GM12864 (cell line): ENCODE data around the gene MLXIPL.

Experiments used
- DNase-seq: peaks from one replicate; pipeline ENCODE4 v3.0.0-alpha.2; 2011; ENCODE audit warnings: low read depth
- H3K4me3 ChIP-seq: 2 replicates; pipeline ENCODE4 v1.5.1; 2011; ENCODE audit warnings: mild to moderate bottlenecking, low read depth, low read length, control low read depth
- TF ChIP-seq, protein P1 (sequence below): IDR thresholded peaks from 2 replicates; pipeline ENCODE4 v1.5.1; 2011; ENCODE audit warnings: low read depth, mild to moderate bottlenecking, moderate library complexity, low read length, control low read depth, inconsistent platforms; ENCODE audit errors: missing control alignments

Gene MLXIPL

DNA sequence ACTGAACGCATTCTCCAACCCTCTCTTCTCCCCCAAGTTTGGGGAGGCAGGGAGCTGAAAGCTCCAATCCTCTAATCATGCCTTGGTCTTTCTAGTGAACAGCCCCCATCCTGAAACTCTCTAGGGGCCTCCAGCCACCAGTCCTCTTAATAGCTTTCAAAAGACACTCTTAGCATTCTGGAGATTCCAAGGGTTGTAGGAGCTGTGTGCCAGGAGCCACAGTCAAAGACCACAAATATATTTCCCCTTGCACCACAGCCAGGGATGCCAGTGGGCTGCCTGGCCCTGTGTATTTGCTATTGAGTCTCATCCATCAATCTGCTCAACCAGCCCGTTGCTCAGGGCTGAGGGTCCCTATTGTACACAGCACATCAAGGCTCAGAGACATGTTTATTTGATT, 18.5 kb upstream of the MLXIPL start:
- no peak for DNase-seq
- no peak overlapping the region for H3K4me3 ChIP-seq
- TF ChIP-seq, protein P1, sequence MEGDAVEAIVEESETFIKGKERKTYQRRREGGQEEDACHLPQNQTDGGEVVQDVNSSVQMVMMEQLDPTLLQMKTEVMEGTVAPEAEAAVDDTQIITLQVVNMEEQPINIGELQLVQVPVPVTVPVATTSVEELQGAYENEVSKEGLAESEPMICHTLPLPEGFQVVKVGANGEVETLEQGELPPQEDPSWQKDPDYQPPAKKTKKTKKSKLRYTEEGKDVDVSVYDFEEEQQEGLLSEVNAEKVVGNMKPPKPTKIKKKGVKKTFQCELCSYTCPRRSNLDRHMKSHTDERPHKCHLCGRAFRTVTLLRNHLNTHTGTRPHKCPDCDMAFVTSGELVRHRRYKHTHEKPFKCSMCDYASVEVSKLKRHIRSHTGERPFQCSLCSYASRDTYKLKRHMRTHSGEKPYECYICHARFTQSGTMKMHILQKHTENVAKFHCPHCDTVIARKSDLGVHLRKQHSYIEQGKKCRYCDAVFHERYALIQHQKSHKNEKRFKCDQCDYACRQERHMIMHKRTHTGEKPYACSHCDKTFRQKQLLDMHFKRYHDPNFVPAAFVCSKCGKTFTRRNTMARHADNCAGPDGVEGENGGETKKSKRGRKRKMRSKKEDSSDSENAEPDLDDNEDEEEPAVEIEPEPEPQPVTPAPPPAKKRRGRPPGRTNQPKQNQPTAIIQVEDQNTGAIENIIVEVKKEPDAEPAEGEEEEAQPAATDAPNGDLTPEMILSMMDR = no peak

DNA sequence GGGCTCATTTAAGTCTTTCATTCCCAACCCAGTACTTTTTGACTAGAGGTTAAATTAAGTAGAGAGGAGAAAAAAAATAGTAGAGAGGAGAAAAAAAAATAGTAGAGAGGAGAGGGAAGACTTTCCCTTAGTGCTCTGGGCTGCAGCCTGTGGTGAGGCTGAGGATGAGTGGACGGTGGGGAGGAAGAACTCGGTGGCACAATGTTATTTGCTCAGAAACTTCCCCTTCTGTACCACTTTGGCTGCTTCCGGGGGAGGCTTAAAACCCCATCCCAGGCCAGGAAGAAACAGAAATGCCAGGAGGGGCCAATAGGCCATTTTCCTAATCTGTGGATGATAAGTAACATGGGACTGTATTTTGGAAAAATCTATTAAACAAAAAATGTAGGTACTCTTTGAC, 14.6 kb upstream of the MLXIPL start:
- no peak for DNase-seq
- no peak overlapping the region for H3K4me3 ChIP-seq
- TF ChIP-seq, protein P1 = no peak

DNA sequence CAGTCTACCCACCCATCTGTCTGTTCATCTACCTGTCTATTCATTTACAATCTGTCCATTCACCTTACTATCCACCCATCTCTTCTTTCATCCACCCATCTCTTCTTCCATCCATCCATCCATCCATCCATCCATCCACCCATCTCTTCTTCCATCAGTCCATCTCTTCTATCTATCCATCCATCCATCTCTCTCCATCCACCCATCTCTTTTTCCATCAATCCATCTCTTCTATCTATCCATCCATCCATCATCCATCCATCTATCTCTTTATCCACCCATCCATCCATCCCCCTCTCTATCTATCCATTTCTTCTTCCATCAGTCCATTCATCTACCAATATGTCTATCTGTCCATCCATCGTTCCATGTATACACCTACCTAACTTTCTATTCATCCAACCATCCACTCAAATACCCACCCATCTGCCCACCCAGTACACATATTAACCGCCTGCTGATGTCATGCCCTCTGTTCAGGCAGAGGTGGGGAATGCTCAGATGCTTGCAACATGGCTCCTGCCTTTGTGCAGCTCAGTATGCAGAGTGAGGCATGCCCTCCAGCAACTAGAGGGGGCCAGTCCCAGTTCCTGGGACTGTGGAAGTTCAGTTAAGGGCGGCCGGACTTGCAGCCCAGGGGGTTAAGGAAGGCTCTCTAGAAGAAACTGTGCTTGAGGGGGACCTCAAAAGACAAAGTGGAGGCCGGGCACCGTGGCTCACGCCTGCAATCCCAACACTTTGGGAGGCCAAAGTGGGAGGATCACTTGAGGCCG, 11.3 kb upstream of the MLXIPL start:
- no peak overlapping the region for H3K4me3 ChIP-seq
- TF ChIP-seq, protein P1 = no peak
- DNase-seq = no peak

DNA sequence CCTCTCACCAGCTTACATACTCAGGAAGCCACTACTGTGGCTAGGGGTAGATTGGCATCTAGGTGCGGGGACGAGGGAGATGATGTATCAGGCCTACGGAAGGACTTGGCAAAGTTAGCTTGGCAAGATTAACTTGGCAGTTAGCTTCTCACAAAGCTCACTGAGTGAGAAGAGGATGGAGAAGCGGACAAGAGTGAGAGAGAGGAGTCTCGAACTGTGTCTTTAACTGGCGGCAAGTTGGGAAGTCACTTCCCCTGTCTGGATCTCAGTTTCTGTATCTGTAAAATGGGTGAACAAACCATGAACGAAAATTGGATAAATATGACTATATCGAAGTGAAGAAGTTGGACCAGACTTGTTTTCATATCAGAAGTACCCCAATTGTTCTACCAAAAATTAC, 9.5 kb upstream of the MLXIPL start:
- no peak overlapping the region for H3K4me3 ChIP-seq
- no peak for DNase-seq
- TF ChIP-seq, protein P1 = no peak

DNA sequence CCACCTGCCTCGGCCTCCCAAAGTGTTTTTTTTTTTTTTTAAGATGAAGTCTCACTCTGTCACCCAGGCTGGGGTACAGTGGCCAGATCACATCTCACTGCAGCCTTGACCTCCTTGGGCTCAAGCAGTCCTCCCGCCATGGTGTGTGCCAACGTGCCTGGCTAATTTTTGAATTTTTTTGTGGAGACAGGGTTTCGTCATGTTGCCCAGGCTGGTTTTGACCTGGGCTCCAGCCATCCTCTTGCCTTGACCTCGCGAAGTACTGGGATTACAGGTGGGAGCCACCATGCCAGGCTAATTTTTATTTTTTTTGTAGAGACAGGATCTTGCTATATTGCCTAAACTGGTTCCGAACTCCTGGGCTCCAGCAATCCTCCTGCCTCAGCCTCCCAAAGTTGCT, 9.0 kb upstream of the MLXIPL start:
- no peak for DNase-seq
- no peak overlapping the region for H3K4me3 ChIP-seq
- TF ChIP-seq, protein P1 = no peak

DNA sequence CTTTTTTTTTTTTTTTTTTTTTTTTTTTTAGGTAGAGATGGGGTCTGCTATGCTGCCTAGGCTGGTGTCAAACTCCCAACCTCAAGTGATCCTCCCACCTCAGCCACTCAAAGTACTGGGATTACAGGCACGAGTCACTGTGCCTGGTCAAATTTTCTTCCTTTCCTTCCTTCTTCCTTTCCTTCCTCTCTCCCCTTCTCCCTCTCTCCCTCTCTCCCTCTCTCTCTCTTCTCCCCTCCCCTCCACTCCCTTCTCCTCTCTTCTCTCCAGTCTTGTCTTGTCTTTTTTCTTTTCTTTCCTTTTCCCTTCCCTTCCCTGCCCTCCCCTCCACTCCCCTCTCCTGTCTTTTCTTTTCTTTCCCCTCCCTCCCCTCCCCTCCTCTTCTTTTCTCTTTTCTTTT, 7.2 kb upstream of the MLXIPL start:
- TF ChIP-seq, protein P1 = no peak
- no peak overlapping the region for H3K4me3 ChIP-seq
- DNase-seq = no peak

DNA sequence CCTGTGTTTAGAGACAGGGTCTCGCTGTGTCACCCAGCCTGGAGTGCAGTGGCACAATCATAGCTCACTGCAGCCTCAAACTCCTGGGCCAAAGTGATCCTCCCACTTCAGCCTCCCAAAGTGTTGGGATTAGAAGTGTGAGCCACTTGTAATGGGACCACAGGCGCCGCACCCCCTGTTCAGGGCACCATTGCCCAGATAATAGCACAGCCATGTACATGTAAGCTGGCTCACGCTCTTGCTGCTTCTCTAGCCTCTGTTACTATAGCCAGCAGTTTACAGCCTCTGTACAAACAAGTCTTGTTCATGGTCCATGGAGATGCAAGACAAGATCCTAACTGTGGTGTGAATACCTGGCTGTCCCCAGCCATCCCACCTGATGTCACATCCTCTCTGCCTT, 4.2 kb upstream of the MLXIPL start:
- H3K4me3 ChIP-seq = no peak overlapping the region
- TF ChIP-seq, protein P1 = no peak
- no peak for DNase-seq
